NCI-H128 (cell line): ENCODE results near the gene XPNPEP3.
"Not testable (repeated sequence)": the region's sequence is repeated elsewhere in the genome, so short reads cannot be mapped to it uniquely, and the experiment has no call there.

Source experiments
- DNase-seq: peaks from one replicate; lab custom pipeline; 2025; ENCODE audit not compliant: unreplicated experiment; lab: John Stamatoyannopoulos, UW

The XPNPEP3 gene

GRCh38 chr22:40856513-40857308 is at the start of gene XPNPEP3, which contains the start of gene ST13:
Gene XPNPEP3, plus strand, starts transcription at chr22:40857148. Its CDS starts 34 bp downstream, at chr22:40857182.
Gene ST13, minus strand, starts transcription at chr22:40856639. Its CDS starts 99 bp downstream, at chr22:40856540.
- peak; percentile 83 for DNase-seq

GRCh38 chr22:40808018-40808841 is 48.7 kb upstream of the XPNPEP3 start:
- no peak for DNase-seq

DNA sequence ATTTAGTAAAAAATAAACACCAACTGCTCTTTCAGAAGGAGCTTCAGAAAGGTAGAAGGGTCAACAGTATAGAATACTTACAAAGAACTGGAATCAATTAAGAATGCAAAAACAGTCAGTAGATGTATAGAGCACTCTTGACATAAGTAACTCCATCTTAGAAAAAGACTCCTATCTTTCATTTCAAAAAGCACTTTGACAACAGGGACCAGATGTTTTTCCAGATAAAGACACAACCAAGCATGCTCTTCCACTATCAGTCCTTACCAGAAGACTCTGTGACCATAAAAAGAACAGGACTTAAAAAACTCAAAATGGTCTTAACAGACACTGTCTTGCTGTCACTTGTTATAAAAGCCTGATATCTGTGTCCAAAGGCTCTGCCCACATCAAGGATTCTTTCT is 43.0 kb upstream of the XPNPEP3 start:
- DNase-seq = no peak

- no peak for DNase-seq
These were observed 39.2 kb upstream of the XPNPEP3 start for GRCh38 chr22:40817737-40818136.

GRCh38 chr22:40818192-40818746 is 38.7 kb upstream of the XPNPEP3 start:
- no peak for DNase-seq

DNA sequence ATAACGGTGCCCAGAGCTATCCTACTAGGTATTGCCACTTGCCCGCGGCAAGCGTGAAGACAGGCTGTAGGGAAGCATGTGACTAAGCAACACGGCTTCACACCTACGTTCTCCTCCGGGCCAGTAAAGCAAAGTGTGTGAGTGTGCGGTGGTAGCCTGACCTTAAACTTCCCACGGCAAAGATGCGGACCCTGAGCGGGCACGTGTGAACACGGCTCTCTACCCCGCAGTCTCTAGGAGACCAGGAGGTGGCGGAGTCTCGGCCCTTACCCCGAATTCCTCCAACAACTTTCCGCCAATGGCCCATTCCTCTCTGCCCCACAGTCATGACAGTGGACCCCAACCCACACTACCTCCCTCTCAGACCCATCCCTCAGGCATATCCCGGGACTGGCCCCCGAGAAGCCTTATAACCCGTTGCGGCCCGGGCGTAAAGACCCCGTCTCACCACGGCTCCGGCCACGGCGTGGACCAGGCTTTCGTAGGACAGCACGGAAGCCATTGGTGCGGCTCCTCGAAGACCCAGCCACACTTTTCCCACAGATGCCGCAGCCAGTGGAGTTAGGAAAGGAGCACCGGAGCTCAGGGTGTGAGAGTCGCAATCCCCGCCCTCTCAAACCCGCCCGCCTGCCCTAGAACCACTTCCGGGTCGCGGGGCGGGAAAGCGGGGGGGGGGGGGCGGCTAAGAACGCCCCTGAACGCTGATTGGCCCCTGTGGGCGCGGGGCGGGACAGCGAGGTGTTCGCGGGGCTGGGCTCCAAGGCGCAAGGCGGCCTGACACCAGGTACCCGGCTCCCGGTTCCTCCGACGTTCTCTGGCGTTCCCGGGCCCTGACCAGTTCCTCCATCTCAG is 38.0 kb upstream of the XPNPEP3 start, which contains the start of gene SLC25A17:
SLC25A17 (minus strand) TSS at position 600 of the 852 bp plus-strand sequence; CDS start at position 502, 98 bp downstream.
- DNase-seq = peak; percentile 49

GRCh38 chr22:40819599-40820140 is 37.3 kb upstream of the XPNPEP3 start:
- DNase-seq = no peak

GRCh38 chr22:40823426-40823825 is 33.5 kb upstream of the XPNPEP3 start:
- no peak for DNase-seq

DNA sequence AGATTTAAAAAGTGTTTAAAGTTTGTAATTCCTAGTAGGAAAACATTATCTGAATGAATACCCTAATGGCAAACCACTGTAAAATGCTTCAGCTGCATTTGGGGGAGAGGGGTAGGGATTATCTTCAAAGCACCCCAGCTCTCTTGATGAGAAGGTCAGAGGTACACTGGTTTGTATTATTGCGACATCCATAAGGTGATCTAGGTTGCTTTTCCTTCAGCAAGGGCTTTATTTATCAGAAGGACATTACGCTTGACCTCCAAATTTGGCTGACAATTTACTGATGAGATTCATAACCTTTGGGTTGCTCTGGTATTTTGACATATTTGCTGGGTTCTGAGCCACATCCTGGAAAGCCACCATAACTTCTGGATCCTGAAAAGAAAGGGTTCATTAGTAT is 30.7 kb upstream of the XPNPEP3 start:
- not testable (repeated sequence) for DNase-seq

- DNase-seq = no peak
These were observed 29.8 kb upstream of the XPNPEP3 start for GRCh38 chr22:40826984-40827741.

DNA sequence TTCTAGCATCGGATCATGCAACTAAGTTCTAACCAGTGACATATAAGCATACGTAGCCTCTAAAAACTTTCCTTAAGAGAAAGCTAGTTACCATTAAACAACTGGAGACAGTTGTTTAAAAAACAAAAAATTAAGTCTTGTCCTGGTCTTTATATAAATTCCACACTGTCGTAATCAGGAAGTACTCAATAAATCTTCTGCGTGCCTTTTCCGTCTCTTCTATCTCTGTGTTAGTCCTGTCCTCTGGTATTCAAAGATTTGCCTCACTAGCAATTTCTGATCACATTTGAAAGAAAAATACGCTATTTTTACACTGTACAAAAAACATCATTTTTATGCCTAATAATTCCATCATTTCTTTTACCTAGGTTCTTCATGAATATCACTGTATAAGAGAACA is 27.8 kb upstream of the XPNPEP3 start:
- no peak for DNase-seq

- DNase-seq = no peak
These were observed 22.3 kb upstream of the XPNPEP3 start for GRCh38 chr22:40834619-40835018.

DNA sequence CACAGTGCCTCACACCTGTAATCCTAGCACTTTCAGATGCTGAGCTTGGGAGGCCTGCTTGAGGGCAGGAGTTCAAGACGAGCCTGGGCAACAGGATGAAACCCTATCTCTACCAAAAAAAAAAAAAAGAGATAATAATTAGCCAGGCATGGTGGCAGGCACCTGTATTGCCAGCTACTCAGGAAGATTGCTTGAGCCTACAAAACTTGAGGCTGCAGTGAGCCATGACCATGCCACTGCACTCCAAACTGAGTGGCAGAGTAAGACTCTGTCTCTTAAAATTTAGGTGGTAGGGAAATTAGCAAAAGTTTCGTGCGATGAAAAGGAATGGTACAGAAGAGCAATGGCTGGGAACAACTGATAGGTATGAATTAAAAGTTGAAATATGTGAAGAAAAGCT is 18.5 kb upstream of the XPNPEP3 start:
- DNase-seq = no peak

DNA sequence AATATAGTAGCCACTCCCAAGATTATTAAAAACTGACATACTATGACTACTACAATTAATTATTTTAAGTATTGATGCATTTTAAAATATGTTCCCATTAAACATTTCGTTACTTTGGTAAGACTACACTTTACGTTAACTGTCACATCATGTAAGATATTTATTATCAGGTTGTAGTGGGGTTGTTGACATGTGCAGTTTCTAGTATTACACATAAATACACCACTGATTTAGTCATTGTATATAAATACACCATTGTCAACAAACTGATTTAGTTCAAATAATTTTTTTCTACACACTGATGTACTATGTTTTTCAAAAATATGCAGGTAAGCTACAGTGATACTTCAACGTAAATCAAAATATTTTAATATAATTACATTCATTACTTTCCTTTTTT is 12.0 kb upstream of the XPNPEP3 start:
- DNase-seq = no peak

- not testable (repeated sequence) for DNase-seq
These were observed 11.1 kb upstream of the XPNPEP3 start for GRCh38 chr22:40845816-40846215.

GRCh38 chr22:40853333-40853732 is 3.6 kb upstream of the XPNPEP3 start:
- DNase-seq = no peak

DNA sequence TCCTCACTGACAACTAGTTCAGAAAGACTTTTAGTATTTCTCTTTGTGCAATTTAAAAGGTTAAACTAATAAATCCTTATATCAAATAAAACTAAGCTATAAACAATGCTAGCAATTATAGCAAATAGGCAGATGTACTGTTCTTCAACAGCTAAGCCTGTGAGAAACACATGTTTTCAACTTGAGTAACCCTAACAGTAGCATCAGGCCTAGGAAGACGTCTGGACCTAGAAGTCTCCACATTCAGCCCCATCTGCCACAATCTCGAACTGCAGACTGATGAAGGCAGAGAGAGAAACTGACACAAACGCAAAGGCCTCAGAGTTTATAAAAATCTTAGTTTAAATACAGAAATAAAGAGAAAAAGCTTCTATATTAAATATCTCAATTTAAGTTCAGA is 3.0 kb upstream of the XPNPEP3 start:
- no peak for DNase-seq

- no peak for DNase-seq
These were observed 1.6 kb upstream of the XPNPEP3 start for GRCh38 chr22:40855071-40855978.
